SKM-1 treated with dmso at 0.1 percent for 144 hours (cell line): ENCODE measurements around the gene SMC2.

Experiments
- DNase-seq: peaks from one replicate; lab custom pipeline; 2025; ENCODE audit not compliant: unreplicated experiment; lab: John Stamatoyannopoulos, UW

The SMC2 gene

DNA sequence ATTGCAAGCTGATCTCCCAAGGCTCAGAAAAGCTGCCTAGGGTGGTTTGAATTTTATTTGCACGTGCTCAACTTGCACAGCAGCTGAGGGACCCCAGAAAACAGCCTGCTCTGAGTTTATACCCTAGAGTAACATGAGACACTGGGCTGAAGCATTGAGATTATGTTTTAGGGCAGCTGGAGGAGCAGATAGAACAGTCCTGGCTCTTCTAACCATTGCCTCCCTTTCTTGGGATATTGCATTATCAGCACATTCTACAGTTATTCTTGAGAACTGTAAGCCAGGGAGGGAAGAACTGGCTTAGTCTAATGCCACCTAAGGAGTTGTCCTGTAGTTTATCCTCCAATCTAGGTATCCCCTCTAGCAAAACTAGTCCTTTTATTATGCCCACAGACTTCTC, 10.3 kb downstream of the SMC2 start:
- no peak for DNase-seq

DNA sequence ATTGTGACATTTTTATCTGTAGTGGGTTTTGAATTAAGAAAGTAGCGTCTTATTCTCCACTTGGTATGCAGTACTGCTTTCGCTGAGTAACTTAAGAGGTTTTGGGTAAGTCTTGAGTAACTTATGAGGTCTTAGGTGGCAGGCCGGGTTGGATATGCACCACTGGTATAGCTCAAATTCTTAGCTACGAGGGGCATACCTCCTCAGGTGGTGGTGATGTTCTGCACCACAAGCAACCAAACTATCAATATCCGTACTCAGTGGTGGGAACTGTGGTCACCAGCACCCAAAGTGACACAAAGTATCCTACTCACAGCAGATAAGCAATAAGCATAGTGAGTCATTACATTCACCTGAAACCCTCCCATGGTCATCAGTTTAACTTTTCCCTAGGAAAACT, 13.7 kb downstream of the SMC2 start:
- DNase-seq, result no peak

DNA sequence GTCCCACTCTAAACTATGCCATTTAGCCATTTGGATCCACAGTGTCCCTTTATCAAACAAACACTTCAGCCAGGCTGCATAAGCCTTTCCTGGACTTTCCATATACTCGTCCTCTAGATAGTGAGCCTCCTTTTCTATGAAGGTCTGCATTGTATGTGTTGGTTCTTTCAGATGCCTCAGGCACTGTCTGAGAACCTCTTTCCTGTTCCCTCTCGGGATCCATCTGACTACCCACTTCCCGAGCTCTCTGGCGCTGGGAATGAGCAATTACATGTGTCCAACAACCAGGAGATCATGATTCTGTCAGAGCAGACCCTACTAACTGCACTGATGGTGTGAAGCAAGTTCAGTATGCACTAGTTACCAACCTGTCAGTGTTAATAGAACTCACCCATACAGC, 14.2 kb downstream of the SMC2 start:
- DNase-seq, result no peak

DNA sequence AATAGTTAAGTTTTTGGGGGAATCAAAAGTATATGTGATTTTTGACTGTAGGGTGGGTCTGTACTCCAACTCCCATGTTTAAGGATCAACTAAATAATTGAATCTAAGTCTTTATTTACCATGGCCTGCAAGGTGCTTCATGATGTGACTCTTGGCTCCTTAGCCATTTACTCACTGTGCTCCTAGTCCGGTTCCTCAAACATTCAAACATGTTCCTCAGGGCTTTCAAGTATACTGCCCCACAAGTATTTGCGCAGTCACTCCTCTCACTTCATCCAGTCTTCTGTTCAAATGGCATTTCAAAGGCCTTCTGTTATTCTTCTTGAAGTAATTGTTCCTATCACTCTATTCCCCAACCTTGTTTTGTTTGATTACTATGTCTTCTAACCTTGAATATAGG, 16.4 kb downstream of the SMC2 start:
- no peak for DNase-seq

DNA sequence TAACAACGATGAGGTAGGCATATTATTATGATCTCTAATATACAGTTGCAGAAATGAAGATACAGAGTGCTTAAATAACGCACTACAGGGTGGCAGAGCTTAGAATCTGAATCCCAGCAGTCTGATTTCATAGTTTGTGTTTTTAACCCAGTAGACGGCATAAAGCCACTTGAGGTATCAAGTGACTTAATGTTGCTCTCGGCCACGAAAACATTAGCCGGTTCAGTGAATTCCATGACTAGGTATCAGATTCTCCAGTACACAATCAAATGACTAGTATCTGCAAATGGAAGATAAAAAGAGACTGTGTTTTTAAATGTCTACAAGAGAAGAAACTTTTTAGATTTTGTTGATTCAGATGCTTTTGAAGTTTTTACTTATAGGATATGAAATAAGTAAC, 24.8 kb downstream of the SMC2 start:
- no peak for DNase-seq

DNA sequence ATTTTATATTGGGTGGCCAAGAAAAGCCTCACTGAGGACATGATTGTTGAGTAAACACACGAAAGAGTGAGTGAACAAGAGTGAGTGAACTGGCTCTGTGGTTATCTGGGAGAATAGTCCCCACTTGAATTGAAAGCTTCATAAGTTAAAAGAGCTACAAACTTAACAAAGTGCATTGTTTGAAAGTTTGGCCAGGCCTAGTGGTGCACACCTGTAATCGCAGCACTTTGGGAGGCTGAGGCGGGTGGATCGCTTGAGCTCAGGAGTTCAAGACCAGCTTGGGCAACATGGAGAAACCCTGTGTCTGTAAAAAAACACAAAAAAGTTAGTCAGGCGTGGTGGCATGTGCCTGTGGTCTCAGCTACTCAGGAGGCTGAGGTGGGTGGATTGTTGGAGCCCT, 26.9 kb downstream of the SMC2 start:
- no peak for DNase-seq

DNA sequence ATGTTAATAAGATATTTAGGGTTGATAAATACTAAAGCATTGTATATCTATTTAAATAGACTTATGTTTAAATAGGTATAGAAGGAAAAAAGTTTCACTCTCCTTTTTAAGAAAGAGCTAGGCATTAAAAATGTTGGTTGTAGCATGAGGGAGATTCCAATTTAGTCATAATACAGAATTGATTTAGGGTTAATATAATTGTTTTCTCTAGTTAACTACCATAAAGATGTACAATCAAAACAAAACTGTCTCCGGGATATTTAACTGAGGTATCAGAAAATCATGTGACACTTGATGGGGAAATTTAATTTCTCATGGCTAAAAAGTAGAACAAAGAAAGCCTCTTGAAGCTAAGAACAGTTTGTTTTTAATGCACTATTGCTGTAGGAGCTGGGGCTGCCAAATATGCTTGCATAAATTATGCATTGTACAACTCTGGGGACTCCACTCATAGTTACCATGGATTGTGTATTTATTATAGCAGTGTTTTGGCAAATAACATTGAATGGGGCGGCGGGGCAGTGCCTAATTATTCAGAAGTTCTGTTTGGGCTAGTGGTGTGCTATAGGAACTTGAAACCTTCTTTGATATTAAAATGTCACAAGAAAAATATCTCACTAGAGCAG, 44.2 kb downstream of the SMC2 start:
- DNase-seq, result no peak

DNA sequence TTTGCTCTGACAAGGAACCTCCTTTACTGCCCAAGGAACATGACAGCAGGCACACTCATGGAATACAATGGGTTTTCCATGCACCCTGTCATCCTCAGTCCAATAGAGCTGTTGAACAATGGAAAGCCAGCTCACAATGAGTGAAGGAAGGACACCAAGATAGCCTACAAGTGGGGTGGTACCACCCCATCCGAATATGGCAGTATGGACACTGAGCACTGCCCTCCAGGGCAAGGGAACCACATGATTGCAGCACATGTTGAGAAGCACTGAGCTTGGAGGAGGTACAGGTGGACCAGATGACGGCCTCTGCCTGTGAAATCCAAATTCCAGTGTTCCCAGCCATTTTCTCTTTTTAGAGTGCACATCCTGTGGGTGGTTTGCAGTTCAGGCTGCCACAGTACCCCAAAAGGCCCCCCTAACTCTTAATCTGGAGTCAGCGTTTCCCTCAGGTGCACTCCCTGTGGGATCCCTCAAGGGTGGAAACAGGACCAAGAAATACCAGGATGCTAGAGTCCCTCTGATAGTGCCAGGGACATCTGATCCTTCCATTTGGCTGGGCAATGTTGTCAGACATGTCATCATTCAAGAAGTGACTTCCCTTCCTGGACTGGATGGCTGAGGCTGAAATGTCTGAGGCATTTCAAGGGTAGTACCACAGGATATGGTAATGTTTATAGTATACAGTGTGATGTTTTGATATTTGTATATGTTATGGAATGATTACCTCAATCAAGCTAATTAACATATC, 48.9 kb downstream of the SMC2 start:
- no peak for DNase-seq

DNA sequence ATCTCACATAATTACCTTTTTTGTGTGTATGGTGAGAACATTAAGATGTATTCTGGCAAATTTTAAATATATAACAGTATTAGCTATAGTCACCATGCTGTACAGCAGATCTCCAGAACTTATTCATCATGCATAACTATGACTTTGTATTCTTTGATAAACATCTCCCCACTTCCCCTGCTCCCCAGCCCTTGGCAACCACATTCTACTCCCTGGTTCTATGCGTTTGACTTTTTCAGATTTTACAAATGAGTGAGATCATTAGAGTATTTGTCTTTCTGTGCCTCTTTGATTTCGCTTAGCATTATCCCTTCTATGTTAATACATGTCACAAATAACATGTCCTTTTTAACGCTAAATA, 49.4 kb downstream of the SMC2 start:
- DNase-seq, result no peak

DNA sequence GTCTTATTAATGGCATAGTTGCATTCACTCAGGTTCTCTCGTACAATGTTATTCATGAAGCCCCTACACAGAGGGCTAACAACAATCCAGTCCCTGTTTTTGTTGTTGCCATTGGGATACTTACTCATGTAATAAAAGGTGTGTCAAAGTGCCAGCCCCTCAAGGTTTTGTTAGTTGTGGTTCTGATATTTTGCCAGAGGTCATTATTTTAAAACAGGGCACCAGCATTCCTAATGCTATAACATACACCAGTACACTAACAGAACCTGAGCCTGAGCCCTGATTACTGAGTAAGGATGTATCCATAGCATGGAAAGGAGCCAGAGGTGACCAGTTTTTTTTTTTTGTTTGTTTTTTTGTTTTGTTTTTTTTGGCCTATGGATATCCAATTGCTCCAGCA, 50.2 kb downstream of the SMC2 start:
- no peak for DNase-seq

DNA sequence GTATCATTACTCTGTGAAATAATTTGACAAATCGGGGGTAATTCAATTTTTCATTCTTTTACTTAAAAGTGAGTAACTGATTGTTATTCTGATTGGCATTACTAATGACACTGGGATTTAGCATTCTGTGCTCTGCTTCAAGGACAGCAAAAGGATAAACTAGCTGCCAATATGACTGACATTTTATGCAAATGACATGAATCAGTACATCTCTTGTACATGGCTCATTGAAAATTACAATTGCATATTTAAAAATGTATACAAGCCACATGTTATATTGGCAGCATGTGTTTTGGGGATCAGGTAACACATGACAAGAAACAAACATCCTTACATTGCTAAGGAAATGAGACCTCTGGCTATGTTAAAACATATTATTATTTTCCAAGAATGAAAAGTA, 79.0 kb downstream of the SMC2 start:
- DNase-seq, result no peak

DNA sequence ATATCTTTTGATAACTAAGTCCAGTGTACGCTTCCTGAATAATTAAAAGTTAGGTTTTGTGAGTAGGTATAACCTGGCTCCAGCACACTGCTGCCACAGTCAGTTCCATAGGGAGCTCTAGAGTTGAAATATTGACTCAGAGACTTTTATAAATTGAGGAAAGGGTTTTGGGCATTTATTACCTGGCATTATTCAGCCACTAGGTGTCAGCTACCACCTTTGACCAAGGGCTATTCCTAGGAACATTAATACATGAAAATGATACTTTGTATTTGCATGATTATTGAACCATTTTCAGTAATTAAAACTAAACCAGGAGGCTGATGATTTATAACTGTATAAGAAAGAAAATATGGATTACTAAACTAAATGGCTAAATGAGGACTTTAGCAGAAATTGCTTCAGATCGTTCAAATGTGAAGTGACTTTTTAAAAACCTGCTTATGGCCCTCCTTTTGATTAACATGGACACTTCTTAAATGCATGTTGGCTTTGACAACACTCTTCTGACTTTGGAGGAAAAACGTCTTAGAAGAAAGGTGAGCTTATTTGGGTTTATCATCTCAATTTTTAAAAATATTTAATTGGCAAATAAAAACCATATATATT, 83.0 kb downstream of the SMC2 start:
- DNase-seq, result no peak

DNA sequence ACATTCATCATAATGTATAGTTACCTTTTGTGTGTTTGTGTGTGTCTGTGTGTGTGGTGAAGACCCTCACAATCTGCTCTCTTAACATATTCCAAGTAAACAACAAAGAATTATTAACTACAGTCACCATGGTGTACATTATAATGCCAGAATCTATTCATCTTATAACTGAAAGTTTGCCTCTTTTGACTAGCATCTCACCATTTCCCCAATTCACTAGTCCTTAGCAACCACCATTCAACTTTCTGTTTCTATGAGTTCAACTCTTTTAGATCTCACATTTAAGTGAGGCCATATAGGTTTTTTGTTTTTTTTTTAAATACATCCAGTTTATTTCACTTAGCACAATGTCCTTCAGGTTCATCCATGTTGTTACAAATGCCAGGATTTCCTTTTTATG, 83.6 kb downstream of the SMC2 start:
- DNase-seq, result no peak
